HG02884 (cell line): ENCODE data around the gene GCKR.

Source experiments
- ATAC-seq: cut with Tn5 transposase; IDR thresholded peaks from one replicate; pipeline ENCODE4 v1.9.1; 2021; ENCODE audit warnings: mild to moderate bottlenecking, moderate library complexity; ENCODE audit not compliant: unreplicated experiment

The GCKR gene, protein sequence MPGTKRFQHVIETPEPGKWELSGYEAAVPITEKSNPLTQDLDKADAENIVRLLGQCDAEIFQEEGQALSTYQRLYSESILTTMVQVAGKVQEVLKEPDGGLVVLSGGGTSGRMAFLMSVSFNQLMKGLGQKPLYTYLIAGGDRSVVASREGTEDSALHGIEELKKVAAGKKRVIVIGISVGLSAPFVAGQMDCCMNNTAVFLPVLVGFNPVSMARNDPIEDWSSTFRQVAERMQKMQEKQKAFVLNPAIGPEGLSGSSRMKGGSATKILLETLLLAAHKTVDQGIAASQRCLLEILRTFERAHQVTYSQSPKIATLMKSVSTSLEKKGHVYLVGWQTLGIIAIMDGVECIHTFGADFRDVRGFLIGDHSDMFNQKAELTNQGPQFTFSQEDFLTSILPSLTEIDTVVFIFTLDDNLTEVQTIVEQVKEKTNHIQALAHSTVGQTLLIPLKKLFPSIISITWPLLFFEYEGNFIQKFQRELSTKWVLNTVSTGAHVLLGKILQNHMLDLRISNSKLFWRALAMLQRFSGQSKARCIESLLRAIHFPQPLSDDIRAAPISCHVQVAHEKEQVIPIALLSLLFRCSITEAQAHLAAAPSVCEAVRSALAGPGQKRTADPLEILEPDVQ

DNA sequence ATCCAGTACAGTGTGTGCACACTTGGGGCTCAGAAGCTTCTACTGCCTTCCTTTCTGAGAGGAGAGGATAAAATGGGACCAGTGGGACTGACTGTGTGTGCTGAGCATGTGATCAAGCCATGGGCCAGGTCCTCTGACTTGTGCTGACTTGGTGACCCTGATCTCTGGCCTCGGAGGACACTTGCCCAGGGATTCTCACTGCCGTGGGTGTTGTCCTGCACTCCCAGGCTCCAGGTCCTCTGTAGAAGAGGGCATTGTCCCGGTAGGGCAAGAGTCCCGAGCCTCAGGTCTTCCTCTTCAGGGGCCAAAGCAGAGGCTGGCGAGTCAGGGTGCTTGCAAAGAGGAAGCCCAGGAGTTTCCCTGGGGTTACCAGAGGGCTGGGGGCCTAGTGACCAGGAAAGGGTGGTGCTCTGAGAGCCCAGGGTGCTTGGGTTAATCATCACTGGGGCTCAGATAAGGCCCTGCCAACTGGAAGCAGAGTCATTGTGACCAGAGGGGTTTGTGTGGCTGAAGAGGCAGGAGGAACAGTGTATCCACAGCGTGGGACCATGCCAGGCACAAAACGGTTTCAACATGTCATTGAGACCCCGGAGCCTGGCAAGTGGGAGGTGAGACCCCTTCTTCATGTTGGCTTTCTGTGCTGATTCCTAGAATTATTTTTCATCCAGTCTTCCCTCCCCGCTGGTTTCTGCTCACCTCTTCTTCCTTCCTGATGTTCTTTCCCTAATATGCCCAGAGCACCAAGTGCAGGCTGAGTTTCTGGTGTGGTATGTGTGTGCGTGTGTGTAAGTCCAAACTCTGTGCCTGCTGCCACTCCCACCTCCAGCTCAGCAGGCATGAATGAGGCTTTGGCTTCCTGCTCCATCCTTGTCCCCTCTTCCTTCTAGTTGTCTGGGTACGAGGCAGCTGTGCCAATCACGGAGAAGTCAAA, at the start of gene GCKR:
GCKR (plus strand) TSS at position 483 of the 931 bp plus-strand sequence; CDS start at position 549, 66 bp downstream.
- ATAC-seq: no peak

DNA sequence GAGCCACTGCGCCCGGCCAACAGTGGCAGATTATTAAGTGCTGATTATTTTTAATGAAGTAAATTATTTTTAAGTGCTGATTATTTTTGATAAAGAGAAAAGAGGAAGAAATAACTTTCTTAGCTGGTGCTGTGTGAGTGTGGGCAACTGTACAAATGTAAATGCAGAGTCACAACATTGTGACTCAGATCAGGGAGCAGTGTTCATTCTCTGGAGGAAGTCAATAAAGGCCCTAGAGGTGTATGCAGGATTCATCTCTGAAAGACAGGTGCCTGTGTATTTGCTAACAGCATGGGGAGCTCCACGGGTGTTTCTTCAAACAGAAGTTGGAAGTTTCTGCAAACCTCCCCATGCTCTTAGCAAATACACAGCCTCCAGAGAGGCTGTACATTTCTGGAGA, 48.3 kb upstream of the GCKR start:
- ATAC-seq: no peak

DNA sequence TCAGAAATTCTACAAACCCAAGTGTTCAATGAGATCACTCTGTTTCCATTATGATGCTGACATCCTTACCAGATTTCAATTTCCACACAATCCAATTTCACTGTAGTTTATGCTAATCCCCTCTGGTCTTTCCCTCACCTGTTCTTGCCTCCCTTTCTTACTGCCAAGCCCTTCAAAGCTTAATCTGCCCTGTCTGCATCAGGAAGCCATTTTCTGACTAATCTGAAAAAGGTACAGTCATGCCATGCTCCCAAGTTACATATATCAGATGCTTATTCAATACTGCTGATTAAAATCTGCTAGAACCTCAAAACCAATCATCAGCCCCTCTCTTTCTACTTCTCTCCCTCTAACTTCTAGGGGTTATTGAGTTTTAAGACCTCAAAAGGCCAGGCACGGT, 45.5 kb upstream of the GCKR start:
- ATAC-seq: no peak

DNA sequence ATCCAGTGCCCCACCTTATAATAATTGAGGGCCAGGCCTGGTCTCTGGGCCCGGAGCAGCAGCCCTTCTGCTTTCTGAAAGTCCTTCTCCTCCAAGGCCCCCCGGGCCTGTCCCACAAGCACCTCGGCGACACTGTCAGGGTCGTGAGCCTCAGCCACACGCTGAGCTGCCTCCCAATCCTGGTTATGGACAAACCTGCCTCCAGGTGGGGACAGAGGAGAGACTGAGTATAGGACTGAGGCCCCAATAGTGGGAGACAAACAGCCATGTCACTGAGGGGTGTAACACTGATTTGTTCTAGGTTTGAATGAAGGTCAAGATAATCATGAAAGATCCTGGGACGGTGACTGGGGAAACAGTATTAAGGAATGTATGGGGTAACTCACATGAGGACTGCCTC, 42.7 kb upstream of the GCKR start:
- ATAC-seq: no peak

DNA sequence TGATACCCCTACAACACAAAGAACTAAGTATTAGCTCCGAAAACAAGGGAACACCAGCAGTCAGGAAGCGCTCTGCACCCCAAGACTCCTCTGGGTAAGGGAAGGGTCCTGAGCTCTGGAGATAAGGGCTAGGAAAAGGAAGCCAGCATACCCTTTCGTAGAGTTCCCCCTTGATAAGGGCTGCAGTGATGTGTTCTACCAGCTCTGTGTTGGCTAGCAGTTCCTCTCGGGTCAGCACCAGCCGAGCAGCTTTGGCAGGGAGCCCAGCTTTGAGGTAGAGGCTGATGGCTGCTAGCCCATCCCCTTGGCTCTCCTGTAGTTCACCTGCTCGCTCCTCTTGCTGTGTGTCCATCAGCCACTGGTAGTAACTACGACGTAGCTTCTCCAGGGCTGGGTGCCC, 35.5 kb upstream of the GCKR start:
- ATAC-seq: no peak

DNA sequence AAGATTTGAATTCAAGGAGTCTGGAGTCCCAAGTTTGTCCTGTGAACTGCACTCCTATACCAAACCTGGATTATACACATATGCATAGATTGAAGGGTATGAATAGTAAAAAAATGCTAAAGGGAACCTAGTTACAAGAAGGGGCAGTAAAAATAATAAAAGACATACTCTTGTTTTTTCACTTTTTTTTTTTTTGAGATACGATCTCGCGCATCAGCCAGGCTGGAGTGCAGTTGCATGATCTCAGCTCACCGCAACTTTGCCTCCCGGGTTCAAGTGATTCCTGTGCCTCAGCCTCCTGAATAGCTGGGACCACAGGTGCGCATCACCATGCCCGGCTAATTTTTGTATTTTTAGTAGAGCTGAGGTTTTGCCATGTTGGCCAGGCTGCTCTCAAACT, 32.2 kb upstream of the GCKR start:
- no peak for ATAC-seq

DNA sequence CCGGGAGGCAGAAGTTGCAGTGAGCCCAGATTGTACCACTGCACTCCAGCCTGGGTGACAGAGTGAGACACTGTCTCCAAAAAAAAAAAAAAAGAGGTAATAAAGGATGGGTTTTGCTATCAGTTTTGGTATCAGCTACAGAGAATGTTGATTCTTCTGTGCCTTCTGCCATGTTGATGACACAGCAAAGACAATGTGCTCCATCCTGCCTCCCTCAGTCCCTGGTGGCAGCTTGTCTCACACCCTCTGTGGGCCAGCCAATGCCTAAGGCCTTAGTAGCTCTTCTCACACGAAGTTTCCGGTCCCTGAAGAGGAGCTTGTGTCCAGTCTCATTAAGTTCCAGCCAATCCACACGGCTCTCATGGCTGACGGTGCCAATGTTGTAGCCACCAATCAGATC, 24.7 kb upstream of the GCKR start:
- ATAC-seq: no peak

DNA sequence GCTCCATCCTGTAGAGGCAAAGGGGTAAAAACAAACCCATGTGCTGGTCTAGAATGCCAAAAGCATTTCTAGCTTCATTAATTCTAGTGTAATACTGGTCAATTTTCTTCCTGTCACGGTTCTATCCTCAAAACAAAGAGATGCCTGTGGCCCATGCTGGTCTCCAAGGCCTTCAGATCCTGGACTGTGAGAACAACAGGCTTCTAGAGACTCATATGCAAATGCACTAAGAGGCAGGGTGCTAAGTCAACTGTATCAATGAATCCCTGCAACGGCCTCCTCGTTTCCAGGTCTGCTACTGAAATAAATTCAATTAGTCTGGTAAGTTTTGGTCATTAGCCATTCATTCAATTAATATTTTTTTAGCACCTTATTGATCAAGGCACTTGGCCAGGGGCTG, 11.1 kb upstream of the GCKR start:
- no peak for ATAC-seq

DNA sequence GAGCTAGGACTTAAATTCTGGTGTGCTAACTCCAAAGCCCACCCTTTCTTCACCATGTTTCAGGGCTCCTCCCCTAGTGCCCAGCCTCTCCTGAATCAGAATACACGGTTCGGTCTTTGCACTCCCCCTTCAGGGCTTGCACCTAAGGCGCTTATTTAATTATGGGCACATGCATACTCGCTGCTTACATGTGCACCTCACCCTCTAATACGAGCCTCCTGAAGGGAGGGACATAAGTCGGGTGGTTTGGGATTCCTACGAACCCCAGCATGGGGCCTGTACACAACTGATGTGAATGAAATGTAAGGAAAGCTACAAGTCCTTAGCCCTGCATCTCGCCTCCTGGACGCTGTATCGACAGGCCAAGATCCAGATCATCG, 7.5 kb upstream of the GCKR start:
- no peak for ATAC-seq

DNA sequence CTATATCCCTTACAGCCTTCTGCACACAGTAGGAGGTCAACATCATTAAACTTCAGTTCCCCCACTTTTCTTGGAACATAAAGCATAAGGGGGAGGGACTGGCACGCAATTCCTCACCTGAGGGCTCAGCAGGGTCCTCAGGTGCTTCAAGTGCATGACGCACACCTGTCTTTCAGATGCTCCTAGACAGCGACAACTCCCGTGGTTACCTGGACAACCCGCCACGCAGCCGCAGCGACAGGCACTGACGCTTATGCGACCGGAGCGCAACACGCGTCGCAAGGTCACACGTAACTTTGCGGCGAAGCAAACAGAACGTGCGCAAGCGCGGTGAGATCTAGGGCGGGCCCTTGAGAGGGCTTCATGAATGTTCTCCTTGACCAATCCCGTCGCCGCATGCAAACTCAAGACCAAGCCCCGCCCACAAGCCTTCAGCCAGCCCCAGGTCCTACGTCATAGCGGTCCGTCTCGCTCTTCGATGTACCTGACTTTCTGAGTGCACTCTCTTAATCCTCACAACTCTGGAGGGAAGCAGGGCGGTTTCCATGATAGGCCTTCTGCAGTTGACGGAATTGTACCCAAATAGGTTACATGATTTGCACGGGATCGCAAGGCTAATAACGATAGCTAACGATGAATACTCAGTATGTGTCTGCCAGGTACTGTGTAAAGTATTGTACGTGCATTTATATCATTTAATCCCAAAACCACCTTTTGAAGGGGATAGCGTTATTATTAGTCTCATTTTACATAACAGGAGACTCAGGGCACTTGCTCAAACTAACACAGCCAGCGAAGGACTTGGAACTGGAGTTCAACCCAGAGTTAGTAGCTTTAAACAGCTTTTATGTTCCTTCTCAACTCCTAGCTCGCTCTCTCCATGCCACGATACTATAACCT, 6.9 kb upstream of the GCKR start, which contains the start of gene IFT172:
IFT172 (minus strand) TSS at position 246 of the 900 bp plus-strand sequence; CDS start at position 156, 90 bp downstream.
- ATAC-seq: peak; percentile 95

DNA sequence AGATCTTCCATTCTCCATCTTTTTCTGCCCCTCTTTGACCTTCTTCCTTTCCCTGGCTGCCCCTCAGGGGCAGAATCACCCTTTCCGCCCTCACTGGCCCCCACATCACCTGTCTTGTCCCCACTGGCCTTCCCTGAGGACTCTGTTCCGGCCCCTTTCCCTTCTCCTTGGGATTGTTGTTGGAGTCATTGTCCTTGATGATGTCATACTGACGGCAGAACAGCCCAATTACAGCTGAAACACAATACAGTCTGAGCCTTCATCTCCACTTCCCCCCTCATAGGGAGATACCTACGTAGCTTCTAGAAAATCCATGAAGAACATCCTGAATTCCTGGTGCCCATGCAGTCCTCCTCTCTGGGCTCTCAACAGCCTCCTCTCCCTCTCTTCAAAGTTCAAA, 4.1 kb upstream of the GCKR start:
- ATAC-seq: no peak

DNA sequence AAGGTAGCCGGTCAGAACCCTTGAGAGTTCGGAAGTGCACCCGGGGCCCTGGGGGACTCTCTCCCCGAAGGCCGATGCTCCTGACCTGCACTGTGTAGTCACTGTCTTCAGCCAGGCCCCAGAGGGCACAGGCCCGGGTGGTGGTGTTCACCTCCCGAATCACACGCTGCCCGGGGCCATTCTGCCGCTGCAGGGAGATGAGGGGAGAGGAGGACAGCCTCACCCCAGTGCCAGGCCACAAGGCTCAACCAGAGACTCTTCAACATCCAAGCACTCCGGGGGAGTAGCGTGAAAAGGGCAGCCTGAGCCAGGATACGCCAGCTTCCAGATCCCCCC, 2.7 kb upstream of the GCKR start:
- no peak for ATAC-seq

DNA sequence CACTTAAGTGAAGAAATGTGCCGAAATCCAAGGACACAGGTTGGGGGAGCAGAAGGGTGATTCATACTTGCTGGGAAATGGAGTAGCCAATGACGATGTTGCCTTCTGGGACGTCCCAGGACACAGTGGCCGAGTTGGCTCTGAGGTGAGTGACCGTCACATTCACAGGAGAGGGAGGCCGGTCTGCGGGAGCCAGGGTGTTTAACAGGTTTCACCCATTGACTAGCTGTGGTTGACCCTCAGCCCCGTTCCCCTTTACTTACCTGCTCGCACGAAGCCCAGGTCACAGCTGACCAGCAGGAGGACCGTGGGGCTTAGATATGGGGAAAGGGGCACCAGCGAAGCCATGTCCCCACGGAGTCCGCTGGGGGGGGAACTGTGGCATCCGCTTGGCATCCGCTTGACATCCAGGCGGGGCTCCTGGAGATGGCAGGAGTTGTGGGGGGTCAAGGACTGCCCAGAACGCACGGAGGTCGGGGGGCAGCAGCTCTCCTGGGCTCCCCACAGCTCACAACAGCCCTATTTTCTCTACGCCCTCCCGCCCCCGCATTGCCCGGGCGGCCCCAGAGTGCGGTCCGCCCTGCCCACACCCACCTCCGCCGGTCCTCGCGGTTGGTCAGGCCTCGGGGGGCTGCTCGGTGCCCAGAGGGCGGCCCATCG, 2.2 kb upstream of the GCKR start:
- no peak for ATAC-seq

DNA sequence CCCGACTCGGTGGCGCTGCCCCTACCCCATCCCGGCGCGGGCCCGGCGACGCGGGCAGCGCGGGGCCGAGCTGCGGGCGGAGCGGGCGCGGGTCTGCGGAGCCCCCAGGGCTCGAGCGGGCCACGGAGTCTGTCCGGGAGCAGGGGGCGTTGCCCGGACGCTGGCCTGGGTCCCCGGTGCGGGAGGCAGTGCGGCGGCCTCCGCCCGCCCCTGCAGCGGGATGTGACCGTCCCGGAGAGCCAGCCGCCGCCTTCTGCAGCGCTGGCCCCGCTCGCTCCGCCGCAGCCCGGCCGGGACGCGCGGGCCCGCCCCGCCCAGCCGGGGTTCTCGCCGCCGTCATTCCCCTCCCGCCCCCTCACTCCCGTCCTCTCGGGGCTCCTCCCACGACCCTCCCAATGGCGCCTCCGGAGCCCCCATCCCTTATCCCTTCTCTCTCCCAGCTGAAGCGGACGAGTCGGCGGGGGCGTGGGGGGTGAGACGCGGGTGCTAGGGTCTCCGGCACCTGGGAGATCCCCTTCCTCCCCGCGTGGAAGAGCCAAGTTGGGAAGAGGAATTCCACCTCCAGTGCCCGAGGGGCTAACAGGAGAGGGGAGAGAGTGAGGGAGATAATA, 1.6 kb upstream of the GCKR start, which contains the start of gene FNDC4:
FNDC4 (minus strand) TSS at position 257 of the 611 bp plus-strand sequence. CDS start 521 bp downstream, outside the sequence.
- no peak for ATAC-seq

DNA sequence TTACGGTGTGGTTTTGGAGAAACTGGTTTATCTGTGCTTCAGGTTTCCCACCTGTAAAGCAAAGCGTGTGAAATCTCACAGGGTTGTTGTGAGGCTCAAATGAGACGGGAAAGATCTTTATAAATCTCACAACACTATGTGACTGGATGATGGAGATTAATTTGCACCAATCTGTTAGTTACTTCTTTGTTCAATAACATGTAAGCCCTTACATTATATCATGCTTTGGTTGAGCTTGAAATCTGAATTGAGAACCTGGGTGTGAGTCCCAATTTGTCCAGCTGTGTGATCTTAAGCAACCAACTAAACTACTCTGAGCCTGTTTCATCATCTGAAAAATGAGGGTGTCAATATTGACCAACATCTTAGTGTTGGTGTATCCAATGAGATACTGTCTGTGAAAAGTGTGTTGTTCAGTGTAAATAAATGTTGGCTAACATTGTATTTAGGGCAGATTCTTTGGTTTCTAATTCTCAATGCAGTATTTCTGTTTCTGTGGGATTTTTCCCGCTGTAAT, 741 bp upstream of the GCKR start:
- ATAC-seq: no peak

DNA sequence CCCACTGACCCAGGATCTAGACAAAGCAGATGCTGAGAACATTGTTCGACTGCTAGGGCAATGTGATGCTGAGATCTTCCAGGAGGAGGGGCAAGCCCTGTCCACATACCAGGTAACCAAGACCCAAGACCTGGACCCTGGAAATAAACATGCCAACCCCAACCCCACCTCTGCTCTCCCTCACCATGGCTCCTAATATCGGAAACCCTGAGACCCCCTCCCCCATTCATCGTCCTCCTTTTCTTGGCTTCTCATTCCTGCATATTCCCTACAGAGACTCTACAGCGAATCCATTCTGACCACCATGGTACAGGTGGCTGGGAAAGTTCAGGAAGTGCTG, 619 bp downstream of the GCKR start:
- no peak for ATAC-seq

DNA sequence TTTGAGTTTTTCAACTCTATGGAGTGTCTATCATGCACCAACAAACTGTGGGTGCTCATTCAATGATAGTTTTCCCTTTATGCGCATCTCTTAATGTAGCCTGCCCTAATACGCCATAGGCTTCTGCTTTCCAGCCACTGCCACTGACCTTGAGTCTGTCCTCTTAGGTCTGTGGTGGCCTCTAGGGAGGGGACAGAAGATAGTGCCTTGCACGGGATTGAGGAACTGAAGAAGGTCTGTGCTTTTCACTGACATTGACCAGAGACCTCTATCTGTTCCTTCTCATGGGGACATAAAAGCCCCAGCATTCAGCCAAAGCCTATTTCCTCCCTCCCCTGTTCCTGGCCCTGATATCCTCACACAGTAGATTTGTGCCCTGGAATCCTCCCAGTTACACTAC, 2.3 kb downstream of the GCKR start:
- no peak for ATAC-seq

DNA sequence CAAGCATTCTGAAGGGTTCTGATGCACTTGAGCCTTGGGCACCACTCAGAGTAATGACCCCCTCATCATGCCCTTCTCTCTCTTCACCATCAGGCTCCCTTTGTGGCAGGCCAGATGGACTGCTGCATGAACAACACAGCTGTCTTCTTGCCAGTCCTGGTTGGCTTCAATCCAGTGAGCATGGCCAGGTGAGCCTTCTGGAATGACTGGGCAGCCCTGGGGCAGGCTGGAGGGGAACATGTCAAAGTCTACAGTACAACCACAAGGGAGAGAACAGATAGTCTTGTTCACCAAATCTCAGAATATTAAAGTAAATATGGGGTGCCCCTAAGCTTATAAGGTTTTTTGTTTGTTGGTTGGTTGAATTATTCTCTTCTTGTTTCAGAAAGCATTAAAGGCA, 4.4 kb downstream of the GCKR start:
- ATAC-seq: no peak

DNA sequence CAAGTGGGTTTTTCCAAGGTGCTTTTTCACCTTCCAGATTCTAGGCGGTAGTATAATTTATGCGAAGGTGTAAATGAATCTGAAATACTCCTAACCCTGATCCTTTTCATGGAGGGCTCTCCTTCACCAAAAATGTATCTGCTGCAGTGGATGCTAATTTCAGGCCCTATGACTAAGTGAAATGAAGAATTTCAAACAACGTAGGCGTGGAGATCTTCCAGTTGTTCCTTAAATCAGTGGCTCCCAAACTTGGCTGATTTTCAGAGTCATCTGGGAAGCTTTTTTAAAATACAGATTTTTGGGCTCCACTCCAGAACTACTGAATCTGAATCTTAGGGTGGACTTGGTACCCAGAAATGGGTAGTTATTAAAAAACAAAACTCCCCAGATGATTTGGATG, 5.5 kb downstream of the GCKR start:
- no peak for ATAC-seq
